K562 (cell line): ENCODE data around the gene DOK1. TPM values are rescaled to one million over a fixed set of nuclear protein-coding genes. Genes with fewer than 3 reads are reported as not detected.

ENCODE experiments used
- BDP1 ChIP-seq: IDR thresholded peaks from 3 replicates; pipeline ENCODE4 v1.6.1; 2011; ENCODE audit not compliant: insufficient read length, insufficient read depth
- POLR2H ChIP-seq: IDR thresholded peaks from 2 replicates; pipeline ENCODE4 v1.6.1; 2016; ENCODE audit warnings: missing genetic modification characterization, low read depth, mild to moderate bottlenecking, control low read depth, missing compliant biosample characterization, moderate library complexity
- SMARCE1 ChIP-seq: fragments of 450-650 bp; IDR thresholded peaks from 2 replicates; pipeline ENCODE4 v1.7.1; 2016; ENCODE audit warnings: mild to moderate bottlenecking
- UBTF ChIP-seq, 2 experiments: IDR thresholded peaks; 2 replicates each; pipeline ENCODE4 v1.6.1; 2012; ENCODE audit warnings: improper control_type of control experiment in 2 of 2, low read depth in 2 of 2, low read length in 2 of 2, borderline replicate concordance in 1 of 2
- ZBTB40 ChIP-seq, 2 experiments: fragments of 450-650 bp in 1 of 2; sonication (generic) in 1 of 2; formaldehyde crosslinking in 1 of 2; IDR thresholded peaks; 2 replicates each; pipeline versions ENCODE4 v1.7.1 to v1.9.0; 2016 to 2022; ENCODE audit warnings: inconsistent platforms in 1 of 2, mild to moderate bottlenecking in 1 of 2, missing genetic modification reagents in 1 of 2
- polyA plus RNA-seq, 8 experiments: library from polyadenylated mRNA; depleted of rRNA in 4 of 8; stranded (reverse) in 5 of 8; unstranded in 3 of 8; fragments of >200 nt; fragmentation: Nextera tagmentation in 2 of 8; fragmentation: Illumina TruSeq in 1 of 8; extraction: Ambion mirVana in 2 of 8; extraction: Trizol in 1 of 8; gene quantifications; 2 replicates each; pipeline versions ENCODE4 v1.2.1 to v1.2.3, GENCODE V29; 2011 to 2014; ENCODE audit warnings: inconsistent platforms in 1 of 8, missing spikeins in 1 of 8
- total RNA-seq, 7 experiments: library from RNA; depleted of rRNA in 6 of 7; stranded (reverse); fragments of >200 nt in 6 of 7; fragmentation: Illumina TruSeq in 2 of 7; extraction: Trizol in 2 of 7; gene quantifications; 2 replicates each; pipeline versions ENCODE4 v1.2.1 to v1.2.3, GENCODE V29; 2011 to 2021; ENCODE audit warnings: low replicate concordance in 1 of 7

Gene DOK1
- total and polyA plus RNA-seq, 9 of the 15 experiments (the other 6 are each of a cell fraction or from before 2014, with no cell fraction given): 0.59 to 36.4 (median 16.1) TPM

GRCh38 chr2:74546004-74546403 is 8.5 kb upstream of the DOK1 start (continued):
- TF ChIP-seq ZBTB40 (IDR thresholded peaks at IDR 0.05) (no peak), ZBTB40 (CRISPR knock-in tag; IDR thresholded peaks at IDR 0.05) (no peak), UBTF (IDR thresholded peaks at IDR 0.05; ENCODE audit: borderline replicate concordance in 1 of 2, low read depth in 2 of 2, low read length in 2 of 2) (no peak), BDP1 (no peak), POLR2H (tag) (no peak), SMARCE1 (no peak)
